Activated naive CD4-positive, alpha-beta T cell treated with anti-CD3 and anti-CD28 coated beads, Interleukin-2, amount 10 ng/mL, durations not matched to agents 7 days and 5 days (primary cell): Measurements from ENCODE around the gene SLC9A7.

Source experiments
- CTCF ChIA-PET: fragments of 350-600 bp; sonication (Branson Sonifier 250); formaldehyde crosslinking; loops from one replicate; lab custom pipeline; 2021; ENCODE audit warnings: antibody characterized with exemption; lab: Charles Lee
- DNase-seq: peaks from one replicate; pipeline ENCODE4 v3.0.0-alpha.2; 2020
- H3K27ac Mint-ChIP-seq: one replicate; pipeline ENCODE4 v1.8.0; 2021; ENCODE audit warnings: mild to moderate bottlenecking, moderate library complexity, mixed read lengths
- H3K27me3 Mint-ChIP-seq: one replicate; pipeline ENCODE4 v1.8.0; 2021; ENCODE audit warnings: mild to moderate bottlenecking, mixed read lengths
- H3K36me3 Mint-ChIP-seq: one replicate; pipeline ENCODE4 v1.8.0; 2021; ENCODE audit warnings: mixed read lengths
- H3K4me1 Mint-ChIP-seq: one replicate; pipeline ENCODE4 v1.8.0; 2021; ENCODE audit warnings: mixed read lengths
- H3K4me3 Mint-ChIP-seq: one replicate; pipeline ENCODE4 v1.8.0; 2021; ENCODE audit warnings: mild to moderate bottlenecking, moderate library complexity, mixed read lengths
- H3K9me3 Mint-ChIP-seq: one replicate; pipeline ENCODE4 v1.8.0; 2021; ENCODE audit warnings: mixed read lengths

The SLC9A7 gene

DNA sequence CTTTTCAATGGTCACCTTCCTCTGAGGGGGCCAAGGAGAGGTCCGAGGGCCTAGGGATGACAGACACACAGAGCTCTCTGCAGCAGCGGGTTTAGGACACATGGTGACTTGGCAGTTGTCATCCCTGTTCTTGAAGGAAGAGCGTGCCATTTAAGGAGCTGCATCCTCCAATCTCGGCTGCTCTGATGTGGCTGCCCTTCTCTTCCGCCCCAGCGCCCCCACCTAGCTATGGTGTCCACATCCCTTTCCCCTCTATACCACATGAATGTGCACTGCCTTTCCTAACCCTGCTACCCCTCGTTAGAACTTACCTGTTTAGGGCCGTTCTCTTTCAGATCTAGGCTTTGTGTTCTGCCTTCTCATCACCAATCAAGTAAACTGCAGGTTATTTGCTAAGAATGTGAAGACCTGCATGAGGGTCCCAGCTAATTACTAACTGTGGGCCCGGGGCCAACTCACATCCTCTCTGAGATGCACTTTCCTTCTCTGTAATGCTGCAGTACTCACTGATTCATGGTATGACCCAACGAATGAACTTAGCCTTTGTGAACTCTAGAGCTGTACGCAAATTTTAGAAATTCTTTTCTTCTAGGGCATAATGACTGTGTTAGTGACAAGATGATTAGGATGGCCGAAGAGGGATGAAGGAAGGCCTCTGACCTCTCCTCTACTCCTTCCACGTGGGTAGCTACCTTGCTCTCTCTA lies 147.1 kb downstream of the SLC9A7 start:
- CTCF ChIA-PET: interaction anchor here (1.1 kb wide), 1 partner anchor 24 kb away, joined by 3 read pairs; no protein-coding TSS in a partner anchor
- Mint-ChIP-seq H3K27ac (peak overlapping the region; percentile 90), H3K36me3 (peaks cover 30% of the 10 kb centered on the region), H3K9me3 (no peaks in the 10 kb centered on the region), H3K4me1 (peaks cover 88% of the 10 kb centered on the region), H3K27me3 (no peaks in the 10 kb centered on the region), H3K4me3 (peak overlapping the region; percentile 14)
- peak; percentile 79 for DNase-seq

DNA sequence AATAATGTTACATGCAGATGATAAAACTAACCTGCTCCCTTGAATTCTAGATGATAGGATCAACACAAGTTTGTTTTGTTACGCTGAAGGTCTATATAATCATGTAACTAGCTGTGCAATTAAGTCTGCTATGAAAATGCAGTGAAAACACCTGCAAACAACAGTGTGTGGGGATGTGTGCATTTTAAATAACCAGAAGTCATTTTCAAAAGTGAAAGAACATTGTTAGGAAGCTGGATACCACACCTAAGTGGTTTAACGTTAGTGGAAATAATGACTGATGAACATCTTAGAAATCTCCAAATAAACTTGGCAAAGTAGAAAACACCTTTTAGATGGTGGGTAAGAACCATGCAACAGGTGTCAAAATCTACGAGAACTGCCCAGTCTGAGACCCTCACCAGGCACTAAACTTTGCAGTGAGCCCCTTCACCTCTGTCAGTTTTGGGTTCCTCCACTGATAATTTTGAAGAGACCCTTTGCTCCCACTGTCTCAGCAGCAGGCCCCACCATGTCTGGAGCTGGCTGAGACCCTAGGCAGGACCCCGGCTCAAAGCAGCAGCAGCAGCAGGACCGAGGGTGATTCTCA lies 148.8 kb downstream of the SLC9A7 start:
- H3K4me1 Mint-ChIP-seq: peaks cover 78% of the 10 kb centered on the region
- CTCF ChIA-PET: interaction anchor here (0.6 to 1.1 kb wide), 3 partner anchors 24 to 1235 kb away, joined by 3 to 4 read pairs (median 3); no protein-coding TSS in a partner anchor
- H3K27ac Mint-ChIP-seq: peak overlapping the region; percentile 89
- H3K27me3 Mint-ChIP-seq: no peaks in the 10 kb centered on the region
- H3K36me3 Mint-ChIP-seq: peaks cover 31% of the 10 kb centered on the region
- no peaks in the 10 kb centered on the region for H3K9me3 Mint-ChIP-seq
- H3K4me3 Mint-ChIP-seq: peak overlapping the region; percentile 15
- DNase-seq: no peak

DNA sequence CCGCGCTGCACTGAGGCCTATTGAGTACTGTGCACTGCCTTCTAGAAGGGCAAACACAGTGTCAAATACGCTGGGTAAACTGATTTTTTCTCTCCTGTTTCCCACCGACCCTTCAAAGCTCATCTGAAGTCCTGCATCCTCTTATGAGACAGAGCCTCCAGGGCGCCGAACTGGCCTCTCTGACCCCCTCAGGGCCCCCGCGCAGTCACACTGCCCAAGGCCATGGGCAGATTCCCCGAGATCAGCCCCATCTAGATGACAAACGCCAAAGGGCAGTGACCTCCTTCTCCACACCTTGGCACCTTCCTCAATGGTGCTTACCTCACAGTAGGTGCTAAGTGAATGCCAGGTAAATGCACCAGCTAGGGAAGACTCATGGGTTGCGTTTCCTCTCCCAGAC lies 151.0 kb downstream of the SLC9A7 start:
- H3K27ac Mint-ChIP-seq: peak overlapping the region; percentile 24
- no peaks in the 10 kb centered on the region for H3K9me3 Mint-ChIP-seq
- no peak overlapping the region for H3K4me3 Mint-ChIP-seq
- peaks cover 60% of the 10 kb centered on the region for H3K4me1 Mint-ChIP-seq
- no peaks in the 10 kb centered on the region for H3K27me3 Mint-ChIP-seq
- DNase-seq: no peak
- CTCF ChIA-PET: no interaction called here
- peaks cover 25% of the 10 kb centered on the region for H3K36me3 Mint-ChIP-seq

DNA sequence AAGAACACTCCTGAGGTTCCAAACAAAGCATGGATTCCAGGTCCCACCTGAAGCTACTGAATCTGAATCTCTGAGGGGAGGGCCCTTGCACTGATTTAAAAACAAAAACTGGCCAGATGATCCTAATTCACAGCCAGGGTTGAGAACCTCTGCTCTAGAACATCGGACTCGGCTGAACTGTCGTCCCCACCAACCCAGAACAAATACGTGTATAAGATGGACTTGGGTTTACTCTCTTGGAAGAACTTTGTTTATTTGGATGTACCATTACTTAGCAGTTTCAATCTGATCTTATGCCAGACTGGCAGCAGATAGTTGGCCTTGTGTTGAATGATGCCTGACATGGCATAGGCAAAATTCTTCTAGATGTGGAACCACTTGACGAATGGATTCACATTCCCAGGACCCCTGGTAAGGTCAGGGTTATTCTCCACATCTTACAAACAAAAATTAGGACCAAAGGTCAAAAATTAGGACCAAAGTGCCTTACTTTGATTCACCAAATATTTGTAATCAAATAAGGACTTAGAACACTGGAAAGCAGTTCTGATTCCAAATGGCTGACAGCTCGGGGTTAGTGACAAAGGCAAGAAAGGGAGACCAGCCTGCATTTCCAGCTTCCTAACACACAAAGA lies 156.3 kb downstream of the SLC9A7 start:
- CTCF ChIA-PET: interaction anchor here (0.7 kb wide), 1 partner anchor 14 kb away, joined by 3 read pairs; no protein-coding TSS in a partner anchor
- no peak for DNase-seq
- H3K4me1 Mint-ChIP-seq: peaks cover 15% of the 10 kb centered on the region
- H3K9me3 Mint-ChIP-seq: no peaks in the 10 kb centered on the region
- no peak overlapping the region for H3K27ac Mint-ChIP-seq
- peaks cover 37% of the 10 kb centered on the region for H3K36me3 Mint-ChIP-seq
- no peaks in the 10 kb centered on the region for H3K27me3 Mint-ChIP-seq
- no peak overlapping the region for H3K4me3 Mint-ChIP-seq

DNA sequence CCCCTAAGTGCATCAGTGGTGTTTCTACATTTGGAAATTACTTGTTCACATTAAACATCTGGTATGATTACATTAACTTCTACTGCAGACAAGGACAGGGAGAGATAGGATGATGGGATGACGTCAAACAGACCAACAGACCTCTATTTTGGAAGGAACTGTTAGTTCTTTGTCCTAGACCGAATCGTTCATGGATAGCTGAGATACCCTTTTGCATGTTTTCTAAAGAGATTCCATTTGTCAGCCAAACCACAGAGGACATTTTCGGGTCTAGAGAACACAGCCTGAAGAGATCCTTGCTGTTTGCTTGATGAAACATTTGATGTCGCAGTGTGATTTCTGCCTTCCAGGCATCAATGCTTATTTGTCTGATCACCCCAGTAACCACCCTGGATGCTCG lies 157.6 kb downstream of the SLC9A7 start:
- CTCF ChIA-PET: no interaction called here

DNA sequence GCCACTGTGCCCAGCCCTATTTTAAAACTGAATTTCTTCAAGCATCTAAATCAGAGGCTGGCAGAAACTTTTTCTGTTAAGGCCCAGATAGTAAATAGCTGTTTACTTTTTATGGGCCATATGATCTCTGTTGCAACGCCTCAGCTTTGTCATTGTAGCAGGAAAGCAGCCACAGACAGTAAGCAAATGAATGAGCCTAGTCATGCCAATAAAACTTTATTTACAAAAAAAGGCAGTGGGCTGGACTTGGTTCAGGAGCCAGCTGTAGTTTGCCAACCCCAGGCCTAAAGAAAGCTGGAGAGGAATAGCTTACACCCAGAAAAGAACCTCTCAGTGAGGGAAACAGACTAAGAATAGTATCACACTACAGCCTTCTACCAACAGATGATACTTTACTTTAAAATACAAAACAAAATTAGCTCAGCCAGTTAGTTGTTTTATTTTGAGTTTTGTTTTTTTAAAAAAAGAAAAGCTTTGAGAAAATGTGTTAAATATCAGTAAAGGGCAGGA lies 159.8 kb downstream of the SLC9A7 start:
- no peak for DNase-seq
- CTCF ChIA-PET: interaction anchor here (0.9 kb wide), 1 partner anchor 9 kb away, joined by 4 read pairs; no protein-coding TSS in a partner anchor
- no peak overlapping the region for H3K27ac Mint-ChIP-seq
- H3K27me3 Mint-ChIP-seq: no peaks in the 10 kb centered on the region
- H3K4me3 Mint-ChIP-seq: no peak overlapping the region
- peaks cover 12% of the 10 kb centered on the region for H3K4me1 Mint-ChIP-seq
- H3K9me3 Mint-ChIP-seq: no peaks in the 10 kb centered on the region
- peaks cover 32% of the 10 kb centered on the region for H3K36me3 Mint-ChIP-seq

More for the DNA sequence above, 157.6 kb downstream of the SLC9A7 start:
- Mint-ChIP-seq H3K27me3 (no peaks in the 10 kb centered on the region), H3K9me3 (no peaks in the 10 kb centered on the region), H3K36me3 (peaks cover 29% of the 10 kb centered on the region), H3K4me3 (no peak overlapping the region), H3K27ac (no peak overlapping the region), H3K4me1 (peaks cover 10% of the 10 kb centered on the region)
- no peak for DNase-seq

DNA sequence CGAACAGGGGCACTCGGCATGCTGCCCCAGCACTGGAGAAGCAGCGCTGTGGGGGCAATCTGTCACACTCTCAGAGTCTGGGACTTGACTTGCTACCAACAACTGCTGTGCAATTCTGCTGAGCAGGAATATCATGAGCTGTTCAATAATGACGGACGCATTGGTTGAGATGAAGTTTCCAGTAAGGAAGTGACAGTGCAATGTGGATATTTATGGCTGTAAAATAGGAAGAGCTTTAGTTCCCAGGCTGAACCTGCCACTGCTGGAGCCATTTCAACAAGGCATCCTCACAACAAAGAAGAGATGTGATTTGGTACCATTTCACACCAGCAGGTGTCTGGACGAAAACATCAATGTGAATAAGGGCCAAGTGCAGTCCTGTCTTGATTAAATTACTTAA lies 161.1 kb downstream of the SLC9A7 start:
- Mint-ChIP-seq H3K4me1 (peaks cover 10% of the 10 kb centered on the region), H3K4me3 (no peak overlapping the region), H3K36me3 (peaks cover 30% of the 10 kb centered on the region), H3K27me3 (no peaks in the 10 kb centered on the region), H3K9me3 (no peaks in the 10 kb centered on the region), H3K27ac (no peak overlapping the region)
- no peak for DNase-seq
- CTCF ChIA-PET: no interaction called here

DNA sequence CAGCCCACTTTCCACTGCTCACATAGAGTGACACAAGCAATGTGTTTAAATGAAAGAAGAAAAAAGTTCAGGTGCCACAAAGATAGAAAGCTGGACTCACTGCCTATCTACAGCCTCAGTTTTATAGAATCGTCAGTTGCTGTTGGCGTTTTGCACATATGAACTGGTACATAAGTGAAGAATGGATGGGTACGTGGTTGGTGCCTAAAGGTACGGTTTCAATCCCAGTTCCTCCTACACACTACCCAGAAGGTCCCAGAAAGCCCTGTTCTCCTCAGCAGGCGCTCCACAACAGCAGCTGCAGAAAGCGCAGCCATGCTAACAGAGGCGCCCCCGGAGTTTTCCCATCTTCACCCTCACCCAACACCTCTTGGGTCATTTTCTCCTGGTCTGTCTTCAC lies 161.7 kb downstream of the SLC9A7 start:
- H3K4me1 Mint-ChIP-seq: peaks cover 12% of the 10 kb centered on the region
- no peak for DNase-seq
- CTCF ChIA-PET: no interaction called here
- no peaks in the 10 kb centered on the region for H3K27me3 Mint-ChIP-seq
- H3K36me3 Mint-ChIP-seq: peaks cover 27% of the 10 kb centered on the region
- H3K4me3 Mint-ChIP-seq: no peak overlapping the region
- H3K9me3 Mint-ChIP-seq: no peaks in the 10 kb centered on the region
- peak overlapping the region; percentile 42 for H3K27ac Mint-ChIP-seq

DNA sequence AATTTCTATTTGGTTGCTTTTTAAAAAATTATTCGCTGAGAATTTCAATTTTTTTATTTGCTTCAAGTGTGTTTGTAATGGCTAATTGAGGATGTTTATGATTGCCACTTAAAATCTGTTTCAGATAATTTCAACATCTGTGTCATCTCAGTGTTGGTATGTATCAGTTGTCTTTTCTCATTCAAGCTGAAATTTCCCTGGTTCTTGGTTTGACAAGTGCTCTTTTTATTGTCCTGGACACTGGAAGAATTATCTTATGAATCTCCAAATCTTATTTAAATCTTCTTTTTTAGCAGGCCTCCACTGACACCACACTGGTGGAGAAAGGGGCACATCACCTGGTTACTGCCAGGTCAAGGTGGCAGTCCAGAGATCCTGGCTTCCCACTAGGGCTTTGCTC lies 163.8 kb downstream of the SLC9A7 start:
- Mint-ChIP-seq H3K36me3 (peaks cover 22% of the 10 kb centered on the region), H3K4me3 (no peak overlapping the region), H3K4me1 (peaks cover 19% of the 10 kb centered on the region), H3K27ac (no peak overlapping the region), H3K27me3 (no peaks in the 10 kb centered on the region), H3K9me3 (no peaks in the 10 kb centered on the region)
- no peak for DNase-seq
- CTCF ChIA-PET: no interaction called here

DNA sequence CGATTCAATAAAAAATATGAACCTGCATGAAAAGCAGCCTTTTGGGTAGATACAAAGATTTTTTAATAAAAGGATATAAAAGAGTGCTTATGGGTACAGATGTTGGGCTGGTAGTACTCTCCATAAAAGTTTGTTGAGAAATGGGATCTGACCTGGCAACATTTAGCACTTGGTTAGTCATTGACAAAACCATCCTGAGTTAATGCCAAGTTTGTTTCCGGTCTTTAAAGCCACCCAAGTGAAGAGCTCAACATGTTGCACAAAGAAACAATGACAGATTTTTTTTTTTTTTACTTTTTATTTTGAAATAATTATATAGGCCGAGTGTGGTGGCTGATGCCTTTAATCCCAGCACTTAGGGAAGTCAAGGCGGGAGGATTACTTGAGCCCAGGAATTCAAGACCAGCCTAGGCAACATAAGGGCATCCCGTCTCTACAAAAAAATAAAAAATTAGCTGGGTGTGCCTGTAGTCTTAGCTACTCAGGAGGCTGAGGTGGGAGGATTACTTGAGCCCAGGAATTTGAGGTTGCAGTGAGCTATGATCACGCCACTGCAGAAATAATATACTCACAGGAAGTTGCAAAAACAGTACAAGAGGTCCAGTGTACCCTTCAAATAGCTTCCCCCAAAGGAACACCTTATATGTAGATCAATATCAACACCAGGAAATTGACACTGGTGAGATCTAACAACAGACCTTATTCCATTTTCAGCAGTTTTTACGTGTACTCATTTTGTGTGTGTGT lies 168.8 kb downstream of the SLC9A7 start:
- H3K27me3 Mint-ChIP-seq: no peaks in the 10 kb centered on the region
- no peak overlapping the region for H3K4me3 Mint-ChIP-seq
- CTCF ChIA-PET: interaction anchor here (0.6 to 1.3 kb wide), 2 partner anchors 10 to 33 kb away, joined by 4 to 5 read pairs; no protein-coding TSS in a partner anchor
- peak overlapping the region; percentile 70 for H3K27ac Mint-ChIP-seq
- peaks cover 25% of the 10 kb centered on the region for H3K36me3 Mint-ChIP-seq
- H3K9me3 Mint-ChIP-seq: no peaks in the 10 kb centered on the region
- no peak for DNase-seq
- H3K4me1 Mint-ChIP-seq: peaks cover 48% of the 10 kb centered on the region

DNA sequence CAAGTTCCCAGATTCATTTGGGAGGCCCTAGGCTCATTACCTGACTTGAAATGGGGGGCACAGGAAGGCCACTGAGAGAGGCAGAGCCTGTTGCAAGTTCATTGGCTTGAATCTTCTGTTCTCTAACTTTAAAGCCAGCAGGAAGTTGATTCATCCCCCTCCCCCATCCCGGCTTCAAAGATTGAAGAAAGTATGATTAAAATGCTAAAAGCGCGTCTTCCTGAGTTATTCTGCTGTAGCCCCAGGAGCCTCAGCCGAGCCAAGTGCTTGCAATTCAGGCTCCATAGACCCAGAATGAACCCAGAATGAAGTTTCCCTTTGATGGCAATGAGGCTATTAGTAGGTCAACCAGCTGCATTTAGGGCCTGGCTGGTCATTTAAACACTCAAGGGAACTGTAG lies 170.7 kb downstream of the SLC9A7 start:
- Mint-ChIP-seq H3K27ac (peak overlapping the region; percentile 92), H3K36me3 (peaks cover 23% of the 10 kb centered on the region), H3K4me3 (peak overlapping the region; percentile 58), H3K4me1 (peaks cover 51% of the 10 kb centered on the region), H3K9me3 (no peaks in the 10 kb centered on the region), H3K27me3 (no peaks in the 10 kb centered on the region)
- DNase-seq: peak; percentile 72
- CTCF ChIA-PET: interaction anchor here (0.6 kb wide), 1 partner anchor 14 kb away, joined by 3 read pairs; no protein-coding TSS in a partner anchor

DNA sequence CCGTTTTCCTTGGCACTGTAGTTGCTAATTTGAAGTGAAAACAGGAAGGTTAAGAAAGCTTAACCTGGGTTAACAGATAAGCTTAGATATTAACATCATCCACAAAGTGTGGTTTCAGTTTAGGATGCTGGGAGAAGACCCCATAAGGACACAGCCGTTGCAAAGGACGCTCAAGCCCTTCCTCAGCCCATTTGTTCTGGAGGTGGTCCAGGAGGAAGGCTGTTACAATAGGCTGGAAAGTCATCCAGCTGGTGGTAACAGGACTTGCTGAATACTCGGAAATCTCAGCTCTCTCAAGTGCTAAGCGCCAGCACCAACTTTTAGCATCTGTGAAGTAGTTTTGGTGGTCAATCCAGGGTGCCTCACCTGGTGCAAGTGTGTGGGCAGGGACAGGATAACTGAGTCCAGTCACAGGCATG lies 171.2 kb downstream of the SLC9A7 start:
- CTCF ChIA-PET: interaction anchor here (0.7 kb wide), 1 partner anchor 24 kb away, joined by 3 read pairs; no protein-coding TSS in a partner anchor

DNA sequence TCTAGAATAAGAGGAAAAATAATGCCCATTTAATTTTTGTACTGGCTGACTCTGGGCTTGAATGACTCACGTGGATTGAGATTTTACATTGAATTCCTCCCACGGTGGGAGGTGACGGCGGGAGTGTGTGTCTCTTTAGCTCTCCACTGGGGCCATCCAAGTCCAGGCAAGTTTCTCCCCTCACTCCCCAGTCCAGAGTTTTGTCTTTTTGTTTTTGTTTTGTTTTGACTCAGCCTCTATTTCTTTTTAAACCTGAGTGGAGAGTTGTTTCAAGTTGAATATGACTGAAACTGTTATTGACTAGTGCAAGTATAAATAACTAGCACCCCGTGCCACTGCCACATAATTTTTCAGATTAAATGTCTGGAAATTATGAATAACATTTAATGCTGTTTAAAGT lies 171.8 kb downstream of the SLC9A7 start:
- CTCF ChIA-PET: interaction anchor here (0.7 to 1.5 kb wide), 2 partner anchors 23 to 24 kb away, joined by 3 read pairs; no protein-coding TSS in a partner anchor
- peak overlapping the region; percentile 92 for H3K27ac Mint-ChIP-seq
- H3K4me1 Mint-ChIP-seq: peaks cover 51% of the 10 kb centered on the region
- H3K9me3 Mint-ChIP-seq: no peaks in the 10 kb centered on the region
- H3K4me3 Mint-ChIP-seq: no peak overlapping the region
- H3K36me3 Mint-ChIP-seq: peaks cover 25% of the 10 kb centered on the region
- no peak for DNase-seq
- no peaks in the 10 kb centered on the region for H3K27me3 Mint-ChIP-seq

More for the DNA sequence above, 171.2 kb downstream of the SLC9A7 start:
- peak overlapping the region; percentile 92 for H3K27ac Mint-ChIP-seq
- peak overlapping the region; percentile 58 for H3K4me3 Mint-ChIP-seq
- no peaks in the 10 kb centered on the region for H3K27me3 Mint-ChIP-seq
- DNase-seq: no peak
- no peaks in the 10 kb centered on the region for H3K9me3 Mint-ChIP-seq
- H3K36me3 Mint-ChIP-seq: peaks cover 23% of the 10 kb centered on the region
- H3K4me1 Mint-ChIP-seq: peaks cover 51% of the 10 kb centered on the region
